Pancreas (tissue), 10 donors: ENCODE data around the gene GPHN. TPM values are rescaled to one million over a fixed set of nuclear protein-coding genes. Genes with fewer than 3 reads are reported as not detected.

Source experiments
- ATAC-seq, 4 donors: fragments of 200-7000 bp; cut with Tn5 transposase; one replicate each; pipeline versions ENCODE4 v1.8.0 to v1.9.1; 2020; ENCODE audit warnings: mild to moderate bottlenecking in 4 of 4, moderate library complexity in 4 of 4
- DNase-seq, 6 donors: peaks; one replicate each; pipeline ENCODE4 v3.0.0-alpha.2; 2020
- FAIRE-seq: peaks from 2 replicates; lab custom pipeline; 2012; peaks lifted over from hg19 to GRCh38; lab: Jason Lieb, UNC
- H3K27ac ChIP-seq, 4 donors: fragments of 200-600 bp; sonication (generic); 1 replicate in 3 of 4; 2 replicates in 1 of 4; pipeline versions ENCODE4 v1.5.0 to v1.8.0; 2020
- H3K27me3 ChIP-seq, 4 donors: fragments of 200-600 bp; one replicate each; pipeline ENCODE4 v1.8.0; 2021
- H3K36me3 ChIP-seq, 3 donors: fragments of 200-600 bp; sonication (generic) in 1 of 3; one replicate each; pipeline versions ENCODE4 v1.5.0 to v1.8.0; 2020 to 2021
- H3K4me1 ChIP-seq, 3 donors: fragments of 200-600 bp; one replicate each; pipeline ENCODE4 v1.8.0; 2021
- H3K4me3 ChIP-seq, 4 donors: fragments of 200-600 bp; sonication (generic) in 2 of 4; one replicate each; pipeline versions ENCODE4 v1.5.0 to v1.8.0; 2020 to 2021
- H3K9me3 ChIP-seq, 4 donors: fragments of 200-600 bp; one replicate each; pipeline ENCODE4 v1.8.0; 2021
- WGBS, 2 donors: extraction: QIAGEN DNeasy Blood & Tissue Kit; methylation state at CpG; one replicate each; pipeline ENCODE4 v1.1.7; 2013; 5-methylcytosine and 5-hydroxymethylcytosine counted together
- intact Hi-C, 3 donors: fragments of 100-400 bp; cut with DNase I; formaldehyde crosslinking; loops; one replicate each; pipeline versions ENCODE4 v1.11.1 to v1.14.2; 2022
- polyA plus RNA-seq, 2 donors: library from polyadenylated mRNA; stranded (reverse); fragments of 200-250 nt; gene quantifications; one replicate each; pipeline ENCODE4 v1.2.3, GENCODE V29; 2013
- total RNA-seq, 6 donors: library from RNA; stranded (reverse); fragmentation: NEBNext Ultra II Directional in 4 of 6; extraction: Animal tissue kit (Norgen Biotek cat#: 25700) in 4 of 6; gene quantifications; one replicate each; pipeline versions ENCODE4 v1.2.1 to v1.2.4, GENCODE V29; 2021 to 2023
- TF ChIP-seq, protein P1 (sequence below), 4 donors: fragments of 200-600 bp; sonication (generic) in 3 of 4; IDR thresholded peaks; one replicate each; pipeline versions ENCODE4 v1.5.0 to v1.8.0; 2021; ENCODE audit warnings: antibody characterized with exemption in 4 of 4
- donor health status: healthy with polysubstance abuse.
- donor health status: DM: no; HTN: no; CAD: no; lungs with moderate emphysema.
- donor health status: DM: no; HTN: no; CAD: no.
- donor health status: control.
- donor health status: control.
- donor health status: Bipolar disorder and iron deficiency.
- donor health status: DM: yes; HTN: yes; CAD: no.
- donor health status: DM: no; HTN: no; CAD: no.
- donor health status: DM: no; HTN: no; CAD: no.
- donor health status: DM: yes; HTN: yes; CAD: no.

The GPHN gene
- total and polyA plus RNA-seq, 8 donors = 20.3 to 47.6 (median 24.4) TPM

DNA sequence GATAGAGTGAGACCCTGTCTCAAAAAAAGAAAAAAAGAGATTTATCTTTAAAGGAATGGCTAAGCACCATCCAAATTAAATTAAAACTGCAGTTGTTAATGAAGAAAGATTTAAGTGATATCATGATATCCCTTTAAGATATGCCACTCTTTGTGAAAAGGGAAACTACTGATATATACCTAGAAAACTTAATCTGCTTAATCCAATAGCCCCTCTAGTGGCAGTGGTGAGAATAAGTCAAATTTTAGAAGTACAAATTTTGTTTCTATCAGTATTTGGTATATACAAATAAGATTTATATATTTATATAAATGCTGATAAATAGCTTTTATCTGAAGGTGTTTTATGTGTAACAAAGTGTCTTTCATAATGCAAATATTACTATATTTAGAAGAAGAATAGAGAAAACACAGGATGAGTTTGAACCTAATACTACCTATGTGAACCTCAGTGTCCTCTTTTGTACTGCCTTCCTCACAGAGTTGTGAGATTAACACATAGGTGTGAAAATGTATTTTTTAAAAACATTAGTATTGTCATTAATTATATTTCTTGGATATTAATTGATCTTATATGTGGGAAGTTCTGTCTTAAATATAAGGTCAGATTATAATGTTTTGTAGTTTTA is 629.9 kb downstream of the GPHN start:
- Histone ChIP-seq H3K27me3 (no peaks in the 10 kb centered on the region), H3K36me3 (no peaks in the 10 kb centered on the region), H3K9me3 (no peaks in the 10 kb centered on the region), H3K4me1 (no peaks in the 10 kb centered on the region), H3K27ac (no peak overlapping the region), H3K4me3 (no peak overlapping the region)
- DNase-seq = no peak
- FAIRE-seq = peak; percentile 82
- TF ChIP-seq, protein P1, sequence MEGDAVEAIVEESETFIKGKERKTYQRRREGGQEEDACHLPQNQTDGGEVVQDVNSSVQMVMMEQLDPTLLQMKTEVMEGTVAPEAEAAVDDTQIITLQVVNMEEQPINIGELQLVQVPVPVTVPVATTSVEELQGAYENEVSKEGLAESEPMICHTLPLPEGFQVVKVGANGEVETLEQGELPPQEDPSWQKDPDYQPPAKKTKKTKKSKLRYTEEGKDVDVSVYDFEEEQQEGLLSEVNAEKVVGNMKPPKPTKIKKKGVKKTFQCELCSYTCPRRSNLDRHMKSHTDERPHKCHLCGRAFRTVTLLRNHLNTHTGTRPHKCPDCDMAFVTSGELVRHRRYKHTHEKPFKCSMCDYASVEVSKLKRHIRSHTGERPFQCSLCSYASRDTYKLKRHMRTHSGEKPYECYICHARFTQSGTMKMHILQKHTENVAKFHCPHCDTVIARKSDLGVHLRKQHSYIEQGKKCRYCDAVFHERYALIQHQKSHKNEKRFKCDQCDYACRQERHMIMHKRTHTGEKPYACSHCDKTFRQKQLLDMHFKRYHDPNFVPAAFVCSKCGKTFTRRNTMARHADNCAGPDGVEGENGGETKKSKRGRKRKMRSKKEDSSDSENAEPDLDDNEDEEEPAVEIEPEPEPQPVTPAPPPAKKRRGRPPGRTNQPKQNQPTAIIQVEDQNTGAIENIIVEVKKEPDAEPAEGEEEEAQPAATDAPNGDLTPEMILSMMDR (IDR thresholded peaks at IDR 0.05) = peak in 2 of 4 donors; percentile 28 to 31
- intact Hi-C loops = no loop called here
- no peak for ATAC-seq

DNA sequence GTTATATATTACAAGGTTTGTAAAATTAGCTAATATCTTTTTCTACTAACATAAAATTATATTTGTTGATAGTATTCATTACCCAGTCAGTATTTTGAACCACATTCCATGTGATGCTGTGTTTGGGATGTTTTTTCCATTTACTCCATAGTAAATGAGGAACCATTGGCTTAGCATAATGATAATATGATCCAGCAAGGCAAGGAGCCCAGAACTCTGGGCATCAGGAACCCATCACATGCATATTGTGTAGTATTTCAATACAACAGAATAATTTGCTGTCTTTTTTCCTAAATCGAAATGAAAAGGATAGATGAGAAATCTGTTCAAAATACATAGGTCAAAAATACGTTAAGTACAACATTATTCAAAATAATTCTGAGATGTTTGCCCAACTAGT is 632.6 kb downstream of the GPHN start:
- ATAC-seq (no peak), DNase-seq (no peak), FAIRE-seq (no peak)
- H3K4me1 ChIP-seq = no peaks in the 10 kb centered on the region
- peaks cover 0 to 5% (median 0%) of the 10 kb centered on the region in 3 donors for H3K36me3 ChIP-seq
- TF ChIP-seq, protein P1 (IDR thresholded peaks at IDR 0.05) = no peak
- no peak overlapping the region for H3K4me3 ChIP-seq
- H3K27ac ChIP-seq = no peak overlapping the region
- 78 to 93% methylated on average over 2 of the region's 2 CpGs for WGBS, 2 donors
- H3K27me3 ChIP-seq = no peaks in the 10 kb centered on the region
- H3K9me3 ChIP-seq = no peaks in the 10 kb centered on the region
- intact Hi-C loops = no loop called here

DNA sequence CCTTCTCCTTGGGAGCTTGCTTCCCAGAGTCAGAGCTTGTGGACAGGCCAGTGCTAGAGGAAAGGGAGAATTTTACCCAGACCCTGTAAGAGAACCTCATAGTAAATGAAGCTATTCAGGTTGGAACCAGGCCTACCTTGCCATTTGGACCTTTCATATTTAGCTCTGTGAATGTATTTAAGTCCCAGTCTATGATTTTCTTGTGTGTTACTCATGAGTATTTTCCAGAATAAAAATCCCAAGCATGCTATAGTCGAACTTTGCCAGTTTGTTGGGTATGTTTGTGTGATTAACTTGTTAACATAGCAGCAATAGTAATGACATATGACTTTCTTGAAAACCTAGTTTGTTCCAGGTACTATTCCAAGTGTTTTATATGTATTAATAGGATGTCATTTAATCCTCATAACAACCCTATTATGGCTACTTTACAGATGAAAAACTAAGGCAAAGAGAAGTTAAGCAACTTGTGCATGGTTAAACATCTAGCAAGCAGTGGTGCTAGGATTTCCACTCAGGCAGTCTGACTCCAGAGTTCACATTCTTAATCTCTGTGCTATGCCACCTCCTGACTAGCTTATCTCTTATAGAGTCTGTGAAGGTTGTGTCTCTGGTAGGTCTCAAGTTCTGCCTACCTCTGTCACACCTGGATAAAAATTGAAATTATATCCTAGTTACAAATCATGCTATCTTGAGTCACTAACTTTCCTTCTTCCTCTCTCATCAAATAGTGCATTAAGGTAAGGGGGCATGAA is 633.4 kb downstream of the GPHN start:
- 43 to 79% methylated on average over 1 of the region's 1 CpG for WGBS, 2 donors
- Histone ChIP-seq H3K4me1 (no peaks in the 10 kb centered on the region), H3K36me3 (peaks cover 0 to 5% (median 0%) of the 10 kb centered on the region in 3 donors), H3K4me3 (no peak overlapping the region), H3K27ac (no peak overlapping the region), H3K9me3 (no peaks in the 10 kb centered on the region), H3K27me3 (no peaks in the 10 kb centered on the region)
- DNase-seq (no peak), FAIRE-seq (no peak), ATAC-seq (no peak)
- TF ChIP-seq, protein P1 (IDR thresholded peaks at IDR 0.05) = no peak
- intact Hi-C loops = no loop called here

DNA sequence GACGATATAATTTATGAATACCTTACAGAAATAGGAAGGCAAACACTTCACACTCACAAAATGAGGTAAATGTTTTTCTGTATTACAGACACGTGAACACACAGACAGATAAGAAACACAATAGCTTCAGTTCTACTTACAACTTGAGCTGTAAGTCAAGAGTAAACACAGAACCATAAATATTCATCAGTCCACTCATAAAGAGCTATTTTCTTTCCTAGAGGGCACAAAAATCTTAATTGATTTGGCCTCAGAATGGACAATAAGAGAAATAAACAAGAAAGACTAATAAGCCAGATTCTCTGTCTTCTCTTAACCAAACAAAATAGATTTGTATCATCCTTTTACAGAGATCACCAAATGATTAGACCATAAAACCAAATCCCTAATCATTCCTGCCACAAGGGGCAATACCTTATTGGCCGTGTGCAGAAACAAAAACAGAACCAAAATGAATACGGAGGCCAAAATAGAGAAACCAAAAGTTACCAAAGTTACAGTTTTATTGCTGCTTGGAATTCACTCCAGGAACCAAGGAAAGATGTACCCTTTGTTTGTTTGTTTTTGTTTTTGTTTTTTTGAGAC is 643.2 kb downstream of the GPHN start:
- H3K36me3 ChIP-seq = no peaks in the 10 kb centered on the region
- no peaks in the 10 kb centered on the region for H3K4me1 ChIP-seq
- WGBS, 2 donors = 86 to 91% methylated on average over 4 of the region's 4 CpGs
- H3K27me3 ChIP-seq = no peaks in the 10 kb centered on the region
- no peak for FAIRE-seq
- intact Hi-C loops = no loop called here
- H3K27ac ChIP-seq = no peak overlapping the region
- H3K9me3 ChIP-seq = no peaks in the 10 kb centered on the region
- no peak for DNase-seq
- H3K4me3 ChIP-seq = no peak overlapping the region
- no peak for ATAC-seq
- TF ChIP-seq, protein P1 (IDR thresholded peaks at IDR 0.05) = no peak

DNA sequence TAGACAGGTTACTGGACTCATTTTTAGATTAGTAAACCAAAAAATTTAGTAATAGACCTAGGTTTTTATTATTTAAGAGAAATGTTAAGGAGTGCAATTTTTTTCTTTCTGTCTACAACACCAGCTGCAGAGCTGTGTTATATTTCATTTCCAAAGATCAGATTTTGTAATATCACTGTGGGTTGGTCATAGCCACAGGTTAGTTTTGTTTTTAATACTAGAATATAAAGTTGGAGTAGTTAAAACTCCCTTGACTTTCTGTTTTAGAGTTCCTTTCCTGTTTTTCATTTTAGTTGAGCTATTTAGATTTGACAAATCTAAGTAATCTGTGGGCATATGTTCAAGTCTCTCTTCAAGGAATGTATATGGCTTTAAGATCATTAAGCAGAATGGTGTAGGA is 650.6 kb downstream of the GPHN start:
- ATAC-seq = no peak
- Histone ChIP-seq H3K27ac (no peak overlapping the region), H3K9me3 (no peaks in the 10 kb centered on the region), H3K27me3 (no peaks in the 10 kb centered on the region), H3K4me1 (no peaks in the 10 kb centered on the region), H3K36me3 (no peaks in the 10 kb centered on the region), H3K4me3 (no peak overlapping the region)
- intact Hi-C loops = no loop called here
- TF ChIP-seq, protein P1 (IDR thresholded peaks at IDR 0.05) = no peak
- DNase-seq = no peak
- FAIRE-seq = no peak
